HCT116 (cell line): Measurements from ENCODE around the gene PIAS2.

Source experiments
- EGR1 ChIP-seq: IDR thresholded peaks from 2 replicates; pipeline ENCODE4 v1.6.1; 2012; ENCODE audit warnings: low read depth
- ELF1 ChIP-seq: IDR thresholded peaks from 2 replicates; pipeline ENCODE4 v1.6.1; 2012; ENCODE audit warnings: low read depth, borderline replicate concordance
- FOSL1 ChIP-seq: IDR thresholded peaks from 2 replicates; pipeline ENCODE4 v1.6.1; 2012; ENCODE audit warnings: low read depth
- POLR2A ChIP-seq: IDR thresholded peaks from 2 replicates; pipeline ENCODE4 v1.7.0; 2011; ENCODE audit warnings: borderline replicate concordance; ENCODE audit not compliant: insufficient read depth, insufficient read length; ENCODE audit errors: extremely low read depth
- POLR2AphosphoS5 ChIP-seq: IDR thresholded peaks from 2 replicates; pipeline ENCODE4 v1.6.1; 2011; ENCODE audit warnings: mild to moderate bottlenecking, low read depth, low read length, moderate library complexity
- SP1 ChIP-seq: IDR thresholded peaks from 2 replicates; pipeline ENCODE4 v1.6.1; 2012; ENCODE audit warnings: low read depth
- YY1 ChIP-seq: IDR thresholded peaks from 2 replicates; pipeline ENCODE4 v1.6.1; 2011; ENCODE audit warnings: low read length, low read depth, moderate library complexity, mild to moderate bottlenecking; ENCODE audit not compliant: insufficient replicate concordance; ENCODE audit errors: extremely low read depth
- ZNF274 ChIP-seq: fragments of 200-500 bp; sonication (Bioruptor generic); IDR thresholded peaks from 2 replicates; pipeline ENCODE4 v1.6.1; 2014; ENCODE audit warnings: mild to moderate bottlenecking, low read depth, low read length, inconsistent platforms
- TF ChIP-seq, protein P1 (sequence below), 3 experiments: fragments of 200-600 bp in 1 of 3; sonication (generic) in 1 of 3; IDR thresholded peaks in 2 of 3; conservative IDR thresholded peaks in 1 of 3; 2 replicates each; pipeline ENCODE4 v1.5.1; 2012 to 2017; ENCODE audit warnings: low read depth in 2 of 3, low read length in 2 of 3, antibody characterized with exemption in 1 of 3, borderline replicate concordance in 1 of 3, control low read depth in 1 of 3, mild to moderate bottlenecking in 1 of 3, mixed read lengths in 1 of 3, mixed run types in 1 of 3, moderate library complexity in 1 of 3; ENCODE audit not compliant: insufficient read depth in 1 of 3
- TF ChIP-seq, protein P2 (sequence below): IDR thresholded peaks from 2 replicates; pipeline ENCODE4 v1.6.1; 2012
- TF ChIP-seq, protein P3 (sequence below): IDR thresholded peaks from 2 replicates; pipeline ENCODE4 v1.6.1; 2012; ENCODE audit warnings: low read depth
- TF ChIP-seq, protein P4 (sequence below): IDR thresholded peaks from 2 replicates; pipeline ENCODE4 v1.6.1; 2012

DNA sequence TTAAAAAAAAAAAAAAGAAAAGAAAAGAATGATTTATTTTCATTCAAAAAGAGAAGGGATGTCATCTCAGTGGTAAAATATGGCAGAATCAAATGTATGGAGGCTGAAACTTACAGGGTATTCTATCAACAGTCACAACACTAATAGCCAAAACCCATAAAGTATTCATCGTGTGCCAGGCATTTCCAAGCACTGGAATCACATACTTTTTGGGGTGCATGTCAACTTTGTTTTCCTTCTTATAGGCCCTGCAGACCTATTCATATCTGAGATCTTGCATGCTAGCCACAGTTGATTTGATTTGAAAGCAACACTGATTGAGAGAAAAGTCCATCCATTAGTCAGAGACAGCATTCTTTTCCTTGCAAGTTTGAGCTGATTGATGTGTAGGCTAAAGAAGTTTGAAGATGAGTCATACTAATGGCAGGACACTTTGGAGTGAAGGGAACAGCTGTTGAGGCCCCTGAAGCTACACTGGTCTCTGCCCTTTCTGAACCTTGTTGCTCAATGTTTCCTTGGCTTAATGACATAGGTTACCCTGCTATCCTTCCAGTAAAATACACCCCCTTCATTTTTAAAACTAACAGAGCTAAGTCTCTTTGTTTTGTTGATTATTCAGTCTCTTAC is 22.1 kb upstream of the PIAS2 start:
- TF ChIP-seq, protein P1, sequence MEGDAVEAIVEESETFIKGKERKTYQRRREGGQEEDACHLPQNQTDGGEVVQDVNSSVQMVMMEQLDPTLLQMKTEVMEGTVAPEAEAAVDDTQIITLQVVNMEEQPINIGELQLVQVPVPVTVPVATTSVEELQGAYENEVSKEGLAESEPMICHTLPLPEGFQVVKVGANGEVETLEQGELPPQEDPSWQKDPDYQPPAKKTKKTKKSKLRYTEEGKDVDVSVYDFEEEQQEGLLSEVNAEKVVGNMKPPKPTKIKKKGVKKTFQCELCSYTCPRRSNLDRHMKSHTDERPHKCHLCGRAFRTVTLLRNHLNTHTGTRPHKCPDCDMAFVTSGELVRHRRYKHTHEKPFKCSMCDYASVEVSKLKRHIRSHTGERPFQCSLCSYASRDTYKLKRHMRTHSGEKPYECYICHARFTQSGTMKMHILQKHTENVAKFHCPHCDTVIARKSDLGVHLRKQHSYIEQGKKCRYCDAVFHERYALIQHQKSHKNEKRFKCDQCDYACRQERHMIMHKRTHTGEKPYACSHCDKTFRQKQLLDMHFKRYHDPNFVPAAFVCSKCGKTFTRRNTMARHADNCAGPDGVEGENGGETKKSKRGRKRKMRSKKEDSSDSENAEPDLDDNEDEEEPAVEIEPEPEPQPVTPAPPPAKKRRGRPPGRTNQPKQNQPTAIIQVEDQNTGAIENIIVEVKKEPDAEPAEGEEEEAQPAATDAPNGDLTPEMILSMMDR (IDR thresholded peaks at IDR 0.05 in 2 of 3, conservative IDR thresholded peaks at IDR 0.05 in 1 of 3; ENCODE audit: borderline replicate concordance in 1 of 3, insufficient read depth in 1 of 3, low read depth in 2 of 3, low read length in 2 of 3): no peak
- TF ChIP-seq POLR2A: no peak
- TF ChIP-seq YY1: no peak
- peak; percentile 47 for TF ChIP-seq FOSL1
- no peak for TF ChIP-seq POLR2AphosphoS5
- TF ChIP-seq EGR1: no peak
- no peak for TF ChIP-seq ZNF274
- TF ChIP-seq, protein P2, sequence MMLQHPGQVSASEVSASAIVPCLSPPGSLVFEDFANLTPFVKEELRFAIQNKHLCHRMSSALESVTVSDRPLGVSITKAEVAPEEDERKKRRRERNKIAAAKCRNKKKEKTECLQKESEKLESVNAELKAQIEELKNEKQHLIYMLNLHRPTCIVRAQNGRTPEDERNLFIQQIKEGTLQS: no peak
- no peak for TF ChIP-seq ELF1
- TF ChIP-seq, protein P3, sequence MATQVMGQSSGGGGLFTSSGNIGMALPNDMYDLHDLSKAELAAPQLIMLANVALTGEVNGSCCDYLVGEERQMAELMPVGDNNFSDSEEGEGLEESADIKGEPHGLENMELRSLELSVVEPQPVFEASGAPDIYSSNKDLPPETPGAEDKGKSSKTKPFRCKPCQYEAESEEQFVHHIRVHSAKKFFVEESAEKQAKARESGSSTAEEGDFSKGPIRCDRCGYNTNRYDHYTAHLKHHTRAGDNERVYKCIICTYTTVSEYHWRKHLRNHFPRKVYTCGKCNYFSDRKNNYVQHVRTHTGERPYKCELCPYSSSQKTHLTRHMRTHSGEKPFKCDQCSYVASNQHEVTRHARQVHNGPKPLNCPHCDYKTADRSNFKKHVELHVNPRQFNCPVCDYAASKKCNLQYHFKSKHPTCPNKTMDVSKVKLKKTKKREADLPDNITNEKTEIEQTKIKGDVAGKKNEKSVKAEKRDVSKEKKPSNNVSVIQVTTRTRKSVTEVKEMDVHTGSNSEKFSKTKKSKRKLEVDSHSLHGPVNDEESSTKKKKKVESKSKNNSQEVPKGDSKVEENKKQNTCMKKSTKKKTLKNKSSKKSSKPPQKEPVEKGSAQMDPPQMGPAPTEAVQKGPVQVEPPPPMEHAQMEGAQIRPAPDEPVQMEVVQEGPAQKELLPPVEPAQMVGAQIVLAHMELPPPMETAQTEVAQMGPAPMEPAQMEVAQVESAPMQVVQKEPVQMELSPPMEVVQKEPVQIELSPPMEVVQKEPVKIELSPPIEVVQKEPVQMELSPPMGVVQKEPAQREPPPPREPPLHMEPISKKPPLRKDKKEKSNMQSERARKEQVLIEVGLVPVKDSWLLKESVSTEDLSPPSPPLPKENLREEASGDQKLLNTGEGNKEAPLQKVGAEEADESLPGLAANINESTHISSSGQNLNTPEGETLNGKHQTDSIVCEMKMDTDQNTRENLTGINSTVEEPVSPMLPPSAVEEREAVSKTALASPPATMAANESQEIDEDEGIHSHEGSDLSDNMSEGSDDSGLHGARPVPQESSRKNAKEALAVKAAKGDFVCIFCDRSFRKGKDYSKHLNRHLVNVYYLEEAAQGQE: no peak
- TF ChIP-seq, protein P4, sequence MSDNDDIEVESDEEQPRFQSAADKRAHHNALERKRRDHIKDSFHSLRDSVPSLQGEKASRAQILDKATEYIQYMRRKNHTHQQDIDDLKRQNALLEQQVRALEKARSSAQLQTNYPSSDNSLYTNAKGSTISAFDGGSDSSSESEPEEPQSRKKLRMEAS: no peak
- TF ChIP-seq SP1: no peak
